Astrocyte of the cerebellum (primary cell): Measurements from ENCODE around the gene ADRA2C.

Source experiments
- DNase-seq: peaks from one replicate; pipeline ENCODE4 v3.0.0-alpha.2; 2011; ENCODE audit warnings: low read depth
- H3K4me3 ChIP-seq: 2 replicates; pipeline ENCODE4 v1.5.1; 2011; ENCODE audit warnings: mild to moderate bottlenecking, low read depth, low read length, moderate library complexity
- CTCF ChIP-seq: IDR thresholded peaks from 2 replicates; pipeline ENCODE4 v1.5.1; 2012; ENCODE audit warnings: low read length, low read depth, moderate library complexity, mild to moderate bottlenecking; ENCODE audit errors: missing control alignments
- in situ Hi-C: cut with HindIII; loops from 2 replicates; pipeline ENCODE4 v1.10.0; 2017; ENCODE audit warnings: low sequenced_read_pairs

The ADRA2C gene

GRCh38 chr4:3769642-3770184 is 3.5 kb downstream of the ADRA2C start:
- H3K4me3 ChIP-seq, result no peak overlapping the region
- DNase-seq, result no peak
- no peak for TF ChIP-seq CTCF
- in situ Hi-C loops, result no loop called here

GRCh38 chr4:3770323-3771163 is 4.4 kb downstream of the ADRA2C start:
- no peak overlapping the region for H3K4me3 ChIP-seq
- no peak for TF ChIP-seq CTCF
- in situ Hi-C loops, result no loop called here
- DNase-seq, result no peak

GRCh38 chr4:3771164-3771809 is 5.1 kb downstream of the ADRA2C start:
- no peak for TF ChIP-seq CTCF
- DNase-seq, result no peak
- in situ Hi-C loops, result no loop called here
- H3K4me3 ChIP-seq, result no peak overlapping the region

- no peak overlapping the region for H3K4me3 ChIP-seq
- no peak for TF ChIP-seq CTCF
- DNase-seq, result no peak
- in situ Hi-C loops, result no loop called here
Measured at GRCh38 chr4:3771939-3772495, 5.8 kb downstream of the ADRA2C start.

- TF ChIP-seq CTCF, result no peak
- no peak for DNase-seq
- H3K4me3 ChIP-seq, result no peak overlapping the region
- in situ Hi-C loops, result no loop called here
Measured at GRCh38 chr4:3772632-3773031, 6.4 kb downstream of the ADRA2C start.

- in situ Hi-C loops, result no loop called here
- H3K4me3 ChIP-seq, result no peak overlapping the region
- no peak for TF ChIP-seq CTCF
- no peak for DNase-seq
Measured at GRCh38 chr4:3773552-3774001, 7.4 kb downstream of the ADRA2C start.
